NCI-H524 treated with DMSO at 0.1 percent for 48 hours (cell line): ENCODE results near the gene LILRB1.
"Not testable (repeated sequence)": the region's sequence is repeated elsewhere in the genome, so short reads cannot be mapped to it uniquely, and the experiment has no call there.

Experiments
- DNase-seq: peaks from one replicate; lab custom pipeline; 2025; lab: John Stamatoyannopoulos, UW

The LILRB1 gene

GRCh38 chr19:54630262-54630661, at the start of gene LILRB1:
Gene LILRB1, plus strand, starts transcription at chr19:54630484. Its CDS starts 590 bp downstream, at chr19:54631074.
- not testable (repeated sequence) for DNase-seq

GRCh38 chr19:54586397-54586796, 43.9 kb upstream of the LILRB1 start:
- DNase-seq, result no peak

DNA sequence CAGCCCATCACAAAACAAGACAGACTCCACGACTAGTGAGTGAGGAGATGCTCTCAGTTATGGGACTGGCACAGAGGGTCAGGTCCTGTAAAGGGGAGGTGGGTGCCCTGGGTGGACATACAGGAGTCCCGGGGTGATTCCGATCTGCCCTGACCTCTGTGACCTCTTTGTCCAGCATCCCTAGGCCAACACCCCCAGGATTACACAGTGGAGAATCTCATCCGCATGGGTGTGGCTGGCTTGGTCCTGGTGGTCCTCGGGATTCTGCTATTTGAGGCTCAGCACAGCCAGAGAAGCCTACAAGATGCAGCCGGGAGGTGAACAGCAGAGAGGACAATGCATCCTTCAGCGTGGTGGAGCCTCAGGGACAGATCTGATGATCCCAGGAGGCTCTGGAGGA, 43.3 kb upstream of the LILRB1 start:
- no peak for DNase-seq

DNA sequence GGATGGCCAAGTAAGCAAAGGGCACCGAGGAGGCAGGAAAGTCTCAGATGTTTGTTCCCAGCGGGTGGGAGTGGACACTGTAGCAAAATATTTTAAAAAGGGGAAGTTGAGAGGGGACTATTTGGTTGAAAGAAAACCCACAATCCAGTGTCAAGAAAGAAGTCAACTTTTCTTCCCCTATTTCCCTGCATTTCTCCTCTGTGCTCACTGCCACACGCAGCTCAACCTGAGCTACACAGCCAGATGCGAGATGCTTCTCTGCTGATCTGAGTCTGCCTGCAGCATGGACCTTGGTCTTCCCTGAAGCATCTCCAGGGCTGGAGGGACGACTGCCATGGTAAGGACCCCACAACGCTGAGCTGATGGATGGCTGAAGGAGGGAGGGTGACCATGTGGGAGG, 36.8 kb upstream of the LILRB1 start, which contains the start of gene LILRA1:
Gene LILRA1 (plus strand): TSS at position 188 of the 400 bp plus-strand sequence. CDS start 613 bp downstream, outside the sequence.
- DNase-seq, result not testable (repeated sequence)

- not testable (repeated sequence) for DNase-seq
These were observed 36.2 kb upstream of the LILRB1 start for GRCh38 chr19:54593931-54594626.

GRCh38 chr19:54594737-54595136, 35.5 kb upstream of the LILRB1 start:
- no peak for DNase-seq

- DNase-seq, result not testable (repeated sequence)
These were observed 34.4 kb upstream of the LILRB1 start for GRCh38 chr19:54595680-54596436.

DNA sequence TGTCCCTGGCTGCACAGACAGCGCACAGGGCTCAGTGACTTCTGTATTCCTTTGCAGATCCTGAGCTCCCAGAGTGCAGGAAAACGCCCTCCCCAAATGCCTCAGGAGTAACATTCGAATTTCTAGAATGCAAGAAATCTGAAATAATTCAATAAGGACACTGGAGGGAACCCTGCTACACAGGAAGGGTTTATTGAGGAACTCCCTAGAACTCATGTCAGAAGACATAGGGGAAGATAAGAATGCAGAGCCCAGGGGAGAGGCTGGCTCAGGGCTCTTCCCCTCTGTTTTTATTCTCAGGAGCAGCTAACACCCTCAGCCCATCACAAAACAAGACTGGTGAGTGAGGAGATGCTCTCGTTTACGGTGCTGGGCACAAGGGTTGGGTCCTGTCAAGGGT, 30.1 kb upstream of the LILRB1 start:
- no peak for DNase-seq

DNA sequence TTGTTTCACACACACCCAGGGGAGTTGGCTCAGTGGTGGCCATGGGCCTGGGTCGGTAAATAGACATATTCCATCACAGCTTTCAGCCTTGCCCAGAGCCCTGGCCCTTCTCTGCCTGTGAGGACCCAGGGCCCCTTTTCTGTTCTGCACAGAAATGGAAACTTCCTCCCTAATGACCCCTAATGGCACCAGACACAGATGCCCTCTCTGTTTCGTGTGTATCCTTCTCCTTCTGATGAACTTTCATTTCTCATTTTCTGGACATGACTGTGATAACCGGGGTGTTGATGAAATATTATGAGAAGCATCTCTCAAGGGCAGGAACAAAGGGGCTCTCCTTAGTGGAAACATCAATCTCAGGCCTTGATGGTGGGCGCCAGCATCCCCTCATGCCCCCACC, 24.1 kb upstream of the LILRB1 start:
- DNase-seq, result no peak

- DNase-seq, result no peak
These were observed 23.1 kb upstream of the LILRB1 start for GRCh38 chr19:54606891-54607784.

DNA sequence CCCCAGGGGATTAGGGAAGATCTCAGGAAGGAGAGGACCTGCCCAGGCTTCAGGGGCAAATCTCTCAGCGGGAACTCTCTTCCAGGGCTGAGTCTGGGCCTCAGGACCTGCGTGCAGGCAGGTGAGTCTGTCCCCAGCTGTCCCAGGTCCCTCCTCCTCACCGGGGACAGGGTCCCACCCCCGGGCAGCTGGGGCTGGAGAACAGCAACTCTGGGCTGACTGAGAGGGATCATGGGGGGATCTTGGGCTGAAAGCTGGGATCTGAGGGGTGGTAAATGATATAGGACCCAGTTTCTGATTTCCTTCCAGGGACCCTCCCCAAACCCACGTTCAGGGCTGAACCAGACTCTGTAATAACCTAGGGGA, 22.5 kb upstream of the LILRB1 start:
- no peak for DNase-seq

GRCh38 chr19:54608205-54608604, 22.1 kb upstream of the LILRB1 start:
- DNase-seq, result no peak

GRCh38 chr19:54608792-54609191, 21.5 kb upstream of the LILRB1 start:
- DNase-seq, result no peak

DNA sequence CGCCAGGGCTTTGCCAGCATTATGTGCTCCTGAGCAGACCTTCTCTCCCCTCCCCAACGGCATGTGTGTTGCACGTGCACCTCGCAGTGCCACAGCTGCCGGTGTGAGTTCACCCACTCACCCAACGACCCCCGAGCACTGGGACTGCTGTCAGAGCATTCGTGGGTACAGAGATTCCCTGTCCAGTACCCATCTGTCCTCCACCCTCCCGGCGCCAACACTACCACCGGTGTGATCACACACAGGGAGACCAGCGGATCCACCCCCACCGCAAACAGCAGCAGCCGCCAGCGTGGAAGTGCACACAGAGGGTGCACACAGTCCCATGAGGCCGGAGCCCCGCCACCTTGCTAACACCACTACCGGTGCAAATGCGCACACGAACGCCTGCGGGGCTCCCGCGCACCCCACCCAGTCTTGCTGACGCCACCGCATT, 20.9 kb upstream of the LILRB1 start:
- DNase-seq, result no peak

DNA sequence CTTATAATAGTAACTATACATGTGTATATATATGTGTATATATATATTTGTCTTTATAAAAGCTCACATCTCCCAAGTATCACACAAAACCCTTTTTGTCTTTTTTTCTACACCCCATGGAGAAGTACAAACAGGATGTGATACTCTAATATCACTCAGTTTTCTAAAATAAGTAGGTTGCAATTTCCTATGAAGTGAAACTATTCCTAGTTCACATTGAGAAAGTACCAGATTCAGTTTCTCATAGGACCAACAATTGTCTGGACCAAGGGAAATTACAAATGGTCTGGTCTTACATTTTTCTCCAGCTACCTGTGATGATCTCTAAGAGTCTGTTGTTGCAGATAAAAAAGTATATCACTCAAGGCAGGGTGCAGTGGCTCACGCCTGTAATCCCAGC, 17.9 kb upstream of the LILRB1 start:
- no peak for DNase-seq

GRCh38 chr19:54614726-54615125, 15.6 kb upstream of the LILRB1 start:
- DNase-seq, result no peak

GRCh38 chr19:54616057-54616456, 14.2 kb upstream of the LILRB1 start:
- DNase-seq, result no peak

GRCh38 chr19:54616821-54617560, 13.3 kb upstream of the LILRB1 start:
- DNase-seq, result no peak

DNA sequence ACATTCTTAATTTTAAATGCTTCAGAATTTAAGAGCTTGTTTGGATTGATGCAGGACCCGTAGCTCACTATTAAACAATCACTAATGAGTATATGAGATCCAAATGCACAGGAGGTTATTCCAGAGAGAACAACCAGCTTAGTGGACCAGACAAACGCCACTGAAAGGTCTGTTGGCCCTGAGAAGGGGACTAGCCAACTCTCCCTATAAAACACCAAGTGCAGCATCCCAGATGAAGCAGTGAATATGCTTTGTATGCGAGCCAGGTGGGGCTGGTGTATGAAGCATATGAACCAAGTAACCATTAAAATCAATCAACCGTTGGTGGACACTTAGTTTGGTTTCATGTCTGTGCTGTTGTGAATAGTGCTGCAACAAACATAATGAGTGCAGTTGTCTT, 9.8 kb upstream of the LILRB1 start:
- no peak for DNase-seq

DNA sequence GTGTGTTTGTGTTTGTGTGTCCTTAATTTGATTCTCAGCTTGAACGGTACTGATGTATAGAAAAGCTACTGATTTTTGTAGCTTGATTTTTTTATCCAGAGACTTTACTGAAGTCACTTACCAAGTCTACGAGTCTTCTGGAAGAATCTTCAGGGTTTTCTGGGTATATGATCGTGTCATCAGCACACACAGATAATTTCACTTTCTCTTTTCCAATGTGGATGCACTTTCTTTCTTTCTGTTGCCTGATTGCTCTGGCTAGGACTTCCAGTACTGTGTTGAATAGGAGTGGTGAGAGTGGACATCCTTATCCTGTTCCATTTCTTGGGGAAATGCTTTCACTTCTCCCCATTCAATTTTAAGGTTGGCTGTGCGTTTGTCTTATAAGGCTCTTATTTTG, 7.9 kb upstream of the LILRB1 start:
- no peak for DNase-seq

GRCh38 chr19:54624234-54624633, 6.0 kb upstream of the LILRB1 start:
- DNase-seq, result not testable (repeated sequence)
